Fibroblast of skin of back (primary cell): ENCODE measurements around the gene TMOD1.

Experiments used
- DNase-seq: peaks from one replicate; pipeline ENCODE4 v3.0.0-alpha.2; 2013

The TMOD1 gene

DNA sequence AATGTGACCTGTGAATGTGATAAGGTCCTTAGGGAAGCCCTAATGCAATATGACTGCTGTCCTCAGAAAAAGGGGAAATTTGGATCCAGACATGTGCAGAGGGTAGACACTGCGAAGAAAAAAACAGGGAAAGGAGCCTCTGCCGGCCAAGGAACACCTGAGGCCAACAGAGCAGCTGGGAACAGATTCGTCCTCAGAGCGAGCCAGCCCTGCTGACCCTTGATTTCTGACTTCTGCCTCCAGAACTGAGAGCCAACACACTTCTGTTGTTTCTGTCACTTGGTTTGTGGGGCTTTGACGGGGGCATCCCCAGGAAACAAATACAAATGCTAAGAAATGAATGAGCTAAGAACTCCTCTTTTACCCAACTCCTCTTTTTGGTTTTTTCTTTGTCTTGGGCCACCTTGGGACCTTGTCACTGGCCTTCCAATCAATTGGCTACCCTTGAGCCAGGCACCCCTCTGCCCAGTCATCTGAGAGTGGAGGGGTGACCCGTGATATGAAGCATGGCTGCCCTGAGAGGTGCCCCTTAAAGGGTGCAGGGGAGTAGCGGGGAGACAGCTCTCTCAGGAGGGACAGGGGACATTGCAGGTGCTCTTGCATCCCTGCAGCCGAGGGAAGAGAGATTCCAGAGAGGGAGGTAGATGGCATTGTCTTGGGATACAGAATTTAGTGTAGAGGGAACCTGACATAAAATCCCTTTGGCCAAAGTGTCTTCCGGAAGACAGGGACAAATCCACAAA is 16.9 kb downstream of the TMOD1 start:
- no peak for DNase-seq

DNA sequence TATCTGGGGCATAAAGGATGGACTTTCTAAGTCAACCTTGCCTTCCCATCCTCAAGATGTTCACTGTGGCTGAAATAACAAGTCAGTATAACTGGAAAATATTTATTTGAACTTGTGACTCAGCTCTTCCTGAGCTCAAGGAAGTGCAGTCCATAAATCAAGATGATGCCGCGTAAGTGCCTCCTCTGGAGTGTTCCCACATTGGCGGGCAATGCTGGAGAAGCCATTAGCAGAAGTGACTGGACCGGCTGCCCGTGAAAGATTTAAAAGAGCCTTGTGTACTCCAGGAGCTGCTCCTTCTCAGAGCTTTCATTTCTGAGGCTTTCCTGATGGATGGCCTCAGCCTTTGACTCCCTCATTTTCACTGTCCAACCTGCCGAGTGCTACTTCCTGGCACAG is 17.4 kb downstream of the TMOD1 start:
- peak; percentile 12 for DNase-seq

DNA sequence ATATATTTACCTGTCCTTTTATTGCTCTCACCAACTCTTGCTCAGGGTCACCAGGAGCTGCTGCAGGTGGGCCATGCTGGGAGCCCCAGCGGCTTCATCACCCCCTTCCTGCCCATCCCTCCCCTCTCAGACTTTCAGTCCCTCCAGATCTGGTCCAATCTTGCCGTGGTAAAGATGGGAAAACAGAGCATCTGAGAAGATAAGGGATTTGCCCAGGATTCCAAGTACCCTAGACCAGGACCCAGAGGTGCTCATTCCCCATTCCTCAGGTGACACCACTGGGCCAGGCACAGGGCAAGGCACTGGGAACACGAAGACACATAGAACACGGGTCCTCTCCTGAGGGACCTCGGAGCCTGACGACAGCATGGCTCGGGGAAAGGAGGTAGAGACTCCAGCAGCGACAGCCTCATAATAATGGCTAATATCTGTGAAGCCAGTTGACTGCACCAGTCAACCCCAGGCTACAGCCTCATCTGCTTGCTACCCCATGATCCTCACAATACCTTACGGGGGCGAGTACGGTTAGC is 18.0 kb downstream of the TMOD1 start:
- no peak for DNase-seq

DNA sequence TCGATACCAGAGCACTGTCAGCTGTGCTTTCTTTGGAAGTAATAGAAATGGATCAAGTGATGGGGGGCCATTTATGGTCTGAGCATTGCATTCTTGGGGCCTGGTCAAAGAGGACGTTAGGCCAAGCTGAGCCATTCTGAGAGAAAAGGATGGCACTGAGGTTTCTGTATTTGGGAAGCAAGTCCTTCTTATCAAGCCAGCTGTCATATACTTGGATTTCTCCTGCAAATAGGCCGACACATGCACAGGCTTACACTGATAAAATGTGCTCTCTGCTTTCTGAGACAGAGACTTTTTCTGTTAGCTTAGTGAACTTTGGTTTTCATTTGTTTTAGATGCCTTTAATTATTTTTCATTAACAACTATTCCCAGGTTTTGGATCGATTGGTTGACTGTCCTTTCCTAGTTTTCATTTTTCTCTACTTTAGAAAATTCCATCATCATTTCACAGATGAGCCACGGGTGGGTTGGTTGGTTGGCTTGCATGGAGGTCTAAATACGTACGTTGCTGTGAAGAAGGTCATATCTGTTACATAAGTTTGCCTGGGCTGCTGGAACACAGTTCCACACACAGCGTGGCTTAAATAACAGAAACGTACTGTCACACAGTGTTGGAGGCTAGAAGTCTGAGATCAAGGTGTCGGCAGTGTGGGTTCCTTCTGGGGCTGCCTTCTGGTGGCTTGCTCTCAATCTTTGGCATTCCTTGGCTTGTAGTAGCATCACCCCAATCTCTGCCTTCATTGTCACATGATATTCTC is 20.3 kb downstream of the TMOD1 start:
- no peak for DNase-seq

DNA sequence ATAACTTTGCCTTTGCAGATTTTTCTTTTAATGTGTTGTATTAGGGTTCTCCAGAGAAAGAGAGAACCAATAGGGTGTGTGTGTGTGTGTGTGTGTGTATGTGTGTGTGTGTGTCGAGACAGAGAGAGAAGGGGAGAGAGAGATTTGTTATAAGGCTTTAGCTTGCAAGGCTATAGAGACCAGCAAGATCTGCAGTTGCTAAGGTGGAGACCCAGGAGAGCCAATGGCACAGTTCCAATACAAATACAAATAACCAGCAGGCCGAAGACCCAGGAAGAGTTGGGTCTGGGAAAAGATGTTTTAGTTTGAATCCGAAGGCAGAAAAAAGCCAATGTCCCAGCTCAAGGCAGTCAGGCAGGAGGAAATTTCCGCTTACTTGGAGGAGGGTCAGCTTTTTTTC is 23.0 kb downstream of the TMOD1 start:
- DNase-seq = no peak

DNA sequence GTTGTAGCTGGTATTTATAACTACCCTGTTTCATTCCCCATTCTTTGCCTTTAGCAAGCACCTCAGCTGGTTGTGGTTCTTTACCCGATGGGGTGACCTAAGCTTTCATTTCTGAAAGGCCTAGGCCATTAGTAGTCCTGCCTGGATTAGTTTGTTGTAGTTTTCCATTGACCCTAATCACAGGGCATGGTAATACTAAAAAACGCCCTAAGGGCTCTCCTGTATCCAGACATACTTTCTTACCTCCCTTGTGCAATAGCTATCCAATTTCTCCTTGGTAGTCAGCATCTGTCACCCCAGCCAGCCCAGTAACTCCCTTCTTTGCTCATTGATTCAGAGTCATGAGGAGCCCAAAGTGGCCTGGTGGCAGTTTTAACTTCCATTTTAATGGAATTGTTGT is 24.0 kb downstream of the TMOD1 start:
- DNase-seq = no peak

DNA sequence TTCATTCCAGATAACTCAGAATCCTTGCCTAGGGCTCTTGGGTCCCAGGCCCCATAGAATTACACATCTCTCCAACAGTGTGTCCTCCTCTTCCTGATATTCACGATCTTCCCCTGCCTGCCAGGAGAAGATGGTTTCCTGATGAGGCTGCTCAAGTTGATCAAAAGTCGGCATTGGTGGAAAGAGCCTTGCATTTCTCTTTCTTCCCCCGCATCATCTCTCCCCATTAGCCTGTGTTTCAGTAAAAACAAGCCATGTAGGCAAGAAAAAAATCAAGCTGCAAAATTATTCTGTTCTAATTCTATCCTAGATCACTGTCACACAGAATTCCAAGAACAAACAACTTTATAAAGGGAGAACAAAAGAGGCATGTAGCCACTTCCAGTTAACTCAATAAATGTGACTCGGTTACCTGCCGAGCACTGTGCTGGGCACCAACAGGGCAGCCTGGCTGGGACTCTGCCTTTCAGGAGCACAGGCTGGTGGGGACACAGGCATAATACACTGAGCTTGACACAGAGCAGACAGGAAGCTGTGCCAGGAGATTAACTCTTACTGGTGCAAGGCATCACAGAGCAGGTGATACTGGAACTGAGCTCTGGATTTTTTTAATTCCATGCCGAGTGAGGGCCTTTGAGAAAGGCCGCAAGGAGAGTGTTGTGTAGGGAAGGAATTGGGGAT is 25.6 kb downstream of the TMOD1 start:
- DNase-seq = no peak

DNA sequence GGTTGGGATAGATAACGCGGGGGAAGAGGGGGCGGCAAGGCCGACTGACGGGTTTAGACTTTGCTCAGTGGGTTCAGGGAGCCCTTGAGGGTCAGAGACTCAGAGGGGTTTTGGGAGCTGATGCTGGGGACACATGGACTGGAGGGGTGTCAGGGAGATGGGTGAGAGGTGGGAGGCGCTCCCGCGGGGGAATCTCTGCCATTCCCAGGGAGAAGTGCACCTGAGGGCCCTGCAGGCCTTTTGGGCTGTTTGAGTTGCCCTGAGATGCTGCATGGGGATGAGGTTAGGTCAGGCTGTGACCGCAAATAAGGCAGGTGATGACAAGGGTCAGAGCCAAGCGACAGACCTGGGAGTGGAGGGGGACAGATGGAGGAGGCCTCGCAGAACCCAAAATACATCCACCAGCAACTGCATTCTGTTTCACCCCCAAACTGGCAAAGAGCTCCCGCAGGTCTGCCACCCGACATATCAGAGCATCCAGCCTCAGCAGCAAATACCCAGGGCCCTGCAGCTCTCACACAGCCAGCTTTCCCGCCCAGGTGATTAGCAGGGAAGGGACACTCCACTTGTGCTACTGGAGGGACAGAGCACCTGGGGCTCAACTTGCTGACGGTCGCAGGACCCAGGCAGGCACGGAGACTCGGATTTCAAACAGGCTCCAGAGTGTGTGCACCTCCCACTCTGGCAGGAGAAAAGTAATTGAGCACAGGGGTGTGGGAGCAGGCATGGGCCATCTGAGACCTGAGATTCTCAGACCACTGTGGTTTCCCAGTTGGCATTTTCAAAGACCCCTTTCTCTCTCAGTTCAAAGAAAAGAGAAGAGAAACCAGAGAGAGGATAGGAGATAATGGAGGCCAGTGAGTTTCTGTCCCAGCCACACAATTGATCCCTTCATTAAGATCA is 26.4 kb downstream of the TMOD1 start:
- no peak for DNase-seq

DNA sequence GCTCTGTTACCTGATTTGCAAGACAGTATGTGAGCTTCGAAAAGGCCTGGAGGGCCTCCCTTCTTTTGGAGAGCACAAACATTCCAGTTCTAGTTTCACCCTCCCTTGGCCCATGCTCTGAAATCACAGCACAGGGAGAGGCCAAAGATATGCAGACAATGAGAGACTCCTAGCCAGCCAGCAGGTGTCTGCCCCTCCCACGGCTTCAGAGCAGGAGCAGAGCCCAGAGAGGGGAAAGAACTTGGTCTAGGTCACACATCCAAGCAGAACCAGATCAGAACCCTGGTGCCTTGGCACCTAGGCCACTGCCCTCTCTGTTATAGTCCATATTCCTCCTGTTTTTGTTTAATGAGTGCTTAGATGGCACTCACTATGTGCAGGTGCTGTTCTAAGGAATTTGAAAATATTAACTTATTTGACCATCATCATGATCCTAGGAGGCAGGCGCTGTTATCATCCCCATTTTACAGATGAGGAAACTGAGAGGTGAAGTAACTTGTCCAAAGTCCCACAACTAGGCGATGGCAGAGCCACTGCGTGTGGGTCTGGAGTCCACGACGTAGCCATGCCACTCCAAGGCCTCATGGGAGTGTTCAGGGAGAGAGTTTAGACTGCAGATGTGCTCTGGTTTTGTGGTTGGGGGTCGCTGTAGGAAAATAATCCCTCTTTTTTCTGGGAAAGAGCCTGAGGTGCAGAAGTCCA is 27.2 kb downstream of the TMOD1 start:
- no peak for DNase-seq

DNA sequence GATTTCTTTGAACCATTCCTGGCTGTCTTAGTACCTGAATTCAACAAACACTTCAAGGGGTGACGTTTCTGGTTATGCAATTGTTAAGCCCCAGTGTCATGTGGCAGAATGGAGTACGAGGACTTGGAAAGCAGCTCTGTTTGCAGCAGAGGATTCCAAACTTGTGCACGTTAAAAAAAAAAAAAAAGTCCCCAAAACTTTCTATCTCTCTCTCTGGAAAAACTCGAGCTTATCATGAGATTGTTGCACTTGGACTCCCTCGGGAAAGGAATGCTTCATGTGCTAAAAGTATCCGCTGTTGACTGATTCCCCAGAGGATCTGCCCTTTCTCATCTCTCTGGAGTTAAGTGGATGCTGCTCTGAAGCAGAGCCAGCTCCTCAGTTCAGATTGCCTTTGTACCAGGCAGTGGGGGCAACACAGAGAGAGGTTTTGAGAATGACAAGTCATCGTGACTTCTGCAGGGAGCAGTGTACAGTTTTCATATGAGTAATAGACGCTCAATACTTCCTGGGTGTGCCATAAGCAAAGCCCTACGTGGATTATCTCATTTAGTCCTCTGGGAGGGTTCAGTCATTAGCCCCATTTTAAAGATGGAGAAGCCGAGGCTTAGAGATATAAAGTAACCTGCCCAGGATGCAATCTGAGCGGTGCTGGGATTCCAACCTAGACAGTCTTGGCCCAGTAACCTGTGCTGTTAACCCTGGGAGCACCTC is 28.1 kb downstream of the TMOD1 start:
- peak; percentile 5 for DNase-seq

DNA sequence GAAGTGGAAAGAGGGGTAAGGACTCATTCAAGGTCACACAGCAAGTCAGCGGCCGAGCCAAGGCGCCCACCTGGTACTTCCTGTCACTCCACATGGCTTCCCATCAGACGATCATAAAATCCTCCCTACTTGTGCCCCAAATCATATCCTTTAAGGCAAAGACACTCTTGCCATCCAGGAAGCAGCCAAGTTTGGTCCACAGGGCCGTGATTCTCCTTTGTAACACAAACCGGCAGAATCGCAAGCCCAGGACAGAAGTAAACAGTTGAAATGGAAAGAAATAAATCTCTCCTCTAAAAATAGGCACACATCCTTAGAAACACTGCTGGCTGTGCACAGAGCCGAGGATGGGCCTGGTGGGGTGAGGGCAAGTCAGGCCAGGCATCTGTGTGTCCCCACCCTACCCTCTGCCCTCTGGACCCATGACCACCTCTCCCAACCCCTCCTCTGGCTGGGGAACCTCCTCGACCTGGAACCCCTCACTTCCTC is 30.5 kb downstream of the TMOD1 start:
- no peak for DNase-seq

DNA sequence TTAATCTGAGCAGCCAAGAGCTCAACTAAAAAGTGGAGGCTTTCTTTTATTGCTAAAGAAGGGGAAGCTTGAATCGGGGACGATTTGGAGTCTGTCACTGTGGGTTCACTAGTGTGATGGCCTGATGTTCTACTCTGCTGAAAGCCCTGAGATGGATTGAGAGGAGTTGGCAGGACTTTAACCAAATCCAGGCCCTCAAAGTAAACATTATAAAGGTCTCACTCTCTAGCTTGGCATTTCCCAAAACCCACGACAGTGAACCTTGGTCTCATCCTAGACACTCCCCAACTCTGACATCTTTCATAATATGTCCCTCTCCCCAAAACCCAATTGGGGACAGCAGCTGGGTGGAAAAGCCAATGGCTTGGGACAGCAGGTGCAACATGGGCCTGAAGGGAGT is 32.7 kb downstream of the TMOD1 start:
- no peak for DNase-seq

DNA sequence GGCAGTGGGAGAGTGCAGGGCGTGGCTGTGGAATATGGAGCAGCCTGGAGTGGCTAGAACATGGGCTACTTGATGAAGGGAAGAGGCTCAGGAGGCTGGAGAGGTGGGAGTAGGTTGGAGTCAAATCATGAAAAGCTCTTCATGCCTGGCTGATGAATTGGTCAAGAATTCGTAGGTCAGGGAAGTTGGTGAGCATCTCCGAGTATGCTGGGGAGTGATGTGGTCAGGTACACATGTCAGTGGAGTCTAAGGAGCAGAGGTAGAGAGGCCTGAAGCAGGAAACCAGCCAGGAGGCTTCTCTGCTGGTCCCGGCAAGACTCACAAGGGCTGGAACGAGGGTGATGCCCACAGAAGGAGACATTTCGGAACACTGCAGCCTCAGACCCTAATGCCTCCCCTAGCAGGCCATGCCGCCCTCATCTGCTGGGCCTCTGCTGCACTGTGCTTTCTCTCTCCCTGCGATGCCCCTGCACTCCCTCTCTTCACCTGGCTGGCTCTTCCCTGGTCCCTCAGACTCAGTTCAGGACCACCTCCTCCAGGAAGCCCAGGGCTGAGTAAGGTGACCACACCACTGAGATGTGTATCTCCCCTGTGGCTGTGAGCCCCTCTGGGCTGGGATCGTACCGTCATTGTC is 33.6 kb downstream of the TMOD1 start:
- no peak for DNase-seq

DNA sequence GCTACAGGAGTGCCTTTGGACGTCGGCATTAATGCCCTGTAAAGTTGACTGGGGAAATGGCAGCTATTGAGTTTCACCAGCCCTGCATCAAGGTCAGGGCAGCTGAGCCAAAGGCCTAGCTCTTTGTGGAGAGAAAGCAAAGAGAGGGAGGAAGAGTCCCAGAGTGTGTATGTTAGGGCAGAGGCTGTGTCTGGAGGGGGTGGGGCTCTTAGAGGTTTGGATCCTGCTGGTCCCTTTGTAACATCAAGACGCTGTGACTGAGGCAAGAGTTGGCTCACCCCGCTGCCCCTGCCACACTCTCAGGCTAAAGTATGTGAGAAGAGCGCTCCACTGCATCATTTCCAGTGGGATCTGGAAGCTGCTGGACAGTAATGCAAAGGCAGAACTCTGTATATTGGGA is 34.3 kb downstream of the TMOD1 start:
- no peak for DNase-seq

DNA sequence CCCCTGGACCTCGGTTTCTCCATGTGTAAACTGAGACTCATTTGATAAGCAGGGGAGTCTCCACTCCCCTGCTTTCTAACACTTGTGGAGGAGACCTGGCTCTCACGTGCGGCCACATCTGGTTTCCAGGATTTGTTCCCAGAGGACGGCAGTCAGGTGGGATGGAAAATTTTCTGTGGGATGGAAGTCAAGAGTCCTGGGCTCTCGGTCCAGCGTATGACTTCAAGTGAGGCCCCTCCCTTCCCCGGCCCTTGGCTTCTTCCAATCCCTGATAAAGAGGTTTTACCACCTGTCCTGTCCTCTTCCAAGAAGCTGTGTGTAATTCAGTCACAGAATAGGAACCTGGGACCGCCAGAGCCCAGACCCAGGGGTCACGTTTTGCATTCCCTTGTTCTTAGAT is 35.0 kb downstream of the TMOD1 start:
- no peak for DNase-seq

DNA sequence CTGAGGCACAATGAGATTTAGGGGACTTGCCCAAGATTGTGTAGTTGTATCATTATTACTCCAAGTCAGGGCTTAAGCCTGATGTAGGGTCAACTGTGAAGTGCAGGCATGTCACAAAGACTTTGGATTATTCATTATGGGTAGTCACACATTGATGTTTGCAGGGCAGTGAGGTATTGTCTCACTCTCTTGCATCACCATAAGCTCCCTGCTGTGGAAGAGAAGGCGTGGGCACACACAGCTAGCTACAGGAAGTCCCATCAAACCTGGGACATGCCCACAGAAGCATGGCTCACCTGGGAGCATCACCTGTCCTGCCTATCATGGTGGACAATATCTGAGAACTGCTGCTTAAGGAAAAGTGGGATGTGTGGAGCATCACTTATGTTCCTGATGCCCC is 42.1 kb downstream of the TMOD1 start:
- no peak for DNase-seq

DNA sequence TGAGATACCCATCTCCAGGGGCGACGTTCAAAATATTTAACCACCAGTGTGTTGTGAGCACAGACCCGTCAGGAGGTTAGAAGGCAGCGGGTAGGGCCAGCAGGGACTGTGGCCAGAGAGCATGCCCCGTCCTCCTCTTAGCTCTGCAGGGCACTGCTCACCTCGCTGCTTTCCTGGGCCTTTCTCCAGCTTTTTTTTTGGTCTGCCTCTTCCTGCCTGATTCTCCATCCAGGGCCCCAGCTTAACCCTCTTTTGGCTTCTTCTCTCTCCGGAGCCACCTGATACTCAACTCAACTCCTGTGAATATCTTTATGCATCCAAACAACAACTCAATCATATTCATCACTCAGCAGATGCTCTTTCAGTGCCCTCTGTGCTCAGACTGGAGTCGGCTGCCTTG is 44.0 kb downstream of the TMOD1 start:
- no peak for DNase-seq

DNA sequence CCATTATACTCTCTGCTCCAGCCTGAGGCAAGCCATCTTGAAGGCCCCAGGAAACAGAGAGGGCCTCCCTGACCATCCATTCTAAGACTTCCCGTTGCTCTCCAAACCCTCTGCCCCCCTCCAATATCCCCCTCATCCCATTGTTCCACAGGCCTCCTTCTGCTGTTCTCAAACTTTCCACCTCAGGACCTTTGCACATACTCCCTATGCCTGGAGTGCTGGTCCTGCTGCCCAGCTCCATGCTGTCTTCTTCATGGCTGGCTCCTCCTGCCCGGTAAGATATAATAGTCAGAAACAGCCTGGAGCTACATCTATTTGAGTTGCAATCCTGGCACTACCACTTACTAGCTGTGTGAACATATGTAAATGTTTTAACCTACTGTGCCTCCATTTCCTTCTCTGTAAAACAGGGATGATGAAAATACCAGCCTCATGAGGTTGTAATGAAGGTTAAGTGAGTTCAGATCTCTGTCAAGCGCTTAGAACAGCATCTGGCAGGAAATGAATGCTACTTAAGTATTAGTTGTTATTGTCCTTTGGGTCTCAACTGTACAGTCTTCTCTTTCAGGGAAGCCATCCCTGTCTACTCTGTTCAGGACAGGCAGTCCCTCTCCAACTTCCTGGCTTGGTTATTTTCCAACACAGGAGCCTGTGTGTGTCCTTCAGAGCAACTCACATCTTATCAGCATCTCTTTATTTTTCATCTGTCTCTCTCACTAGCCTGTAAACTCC is 45.8 kb downstream of the TMOD1 start:
- no peak for DNase-seq

DNA sequence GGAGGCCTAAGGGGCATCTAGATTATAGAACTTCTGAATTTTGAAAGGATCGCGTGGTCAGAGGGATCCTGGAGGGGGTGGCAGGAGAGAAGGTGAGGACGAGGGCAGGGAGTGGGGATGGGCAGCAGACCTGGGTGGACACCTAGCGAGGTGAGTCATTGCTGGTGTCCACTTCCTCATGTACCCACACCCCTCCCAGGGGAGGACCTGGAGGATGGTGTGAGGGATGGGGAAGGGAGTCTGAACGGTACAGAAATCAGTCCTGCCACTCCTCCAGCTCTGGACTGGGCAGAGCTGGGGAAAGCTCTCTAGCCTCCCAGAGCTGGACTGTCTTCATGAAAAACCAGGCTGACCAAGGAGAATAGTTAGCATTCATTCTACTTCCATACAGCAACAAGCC is 46.9 kb downstream of the TMOD1 start:
- DNase-seq = no peak
